B cell (primary cell): ENCODE results near the gene FCSK. TPM values are rescaled to one million over a fixed set of nuclear protein-coding genes. Genes with fewer than 3 reads are reported as not detected.

Experiments used
- ATAC-seq: fragments of 200-7000 bp; cut with Tn5 transposase; one replicate; pipeline ENCODE4 v1.10.0; 2021; ENCODE audit warnings: low read depth, mild to moderate bottlenecking, moderate number of reproducible peaks, moderate library complexity
- CTCF ChIA-PET: fragments of 350-600 bp; sonication (Branson Sonifier 250); formaldehyde crosslinking; loops from one replicate; lab custom pipeline; 2021; ENCODE audit warnings: antibody characterized with exemption, inconsistent platforms; lab: Charles Lee
- POLR2A ChIA-PET: fragments of 350-600 bp; sonication (Branson Sonifier 250); formaldehyde crosslinking; loops from one replicate; lab custom pipeline; 2021; ENCODE audit warnings: antibody characterized with exemption; lab: Charles Lee
- DNase-seq: peaks from one replicate; pipeline ENCODE4 v3.0.0; 2013
- H2AFZ ChIP-seq: 2 replicates; pipeline ENCODE4 v1.6.1; 2012; ENCODE audit warnings: mild to moderate bottlenecking, low read depth, low read length; ENCODE audit not compliant: insufficient read depth, poor library complexity, severe bottlenecking
- H3K27ac ChIP-seq, 2 donors: 1 replicate in 1 of 2; 2 replicates in 1 of 2; pipeline ENCODE4 v1.5.1; 2012 to 2013; ENCODE audit warnings: low read length in 2 of 2, mild to moderate bottlenecking in 2 of 2, moderate library complexity in 1 of 2
- H3K27me3 ChIP-seq, 4 experiments: fragments of 200-600 bp in 1 of 4; sonication (generic) in 1 of 4; replicated peaks in 1 of 4; 1 replicate in 2 of 4; 2 replicates in 2 of 4; pipeline versions ENCODE4 v1.6.1 to v1.7.0; 2013 to 2016; ENCODE audit warnings: low read length in 3 of 4, mild to moderate bottlenecking in 2 of 4, mixed read lengths in 1 of 4, moderate library complexity in 1 of 4; ENCODE audit not compliant: insufficient read depth in 4 of 4, control insufficient read depth in 3 of 4; ENCODE audit errors: control extremely low read depth in 1 of 4
- H3K36me3 ChIP-seq, 2 experiments: replicated peaks in 1 of 2; 1 replicate in 1 of 2; 2 replicates in 1 of 2; pipeline versions ENCODE4 v1.6.1 to v1.7.1; 2013; ENCODE audit warnings: low read length in 1 of 2; ENCODE audit not compliant: insufficient read depth in 2 of 2, control insufficient read depth in 1 of 2; ENCODE audit errors: control extremely low read depth in 1 of 2, extremely low read depth in 1 of 2
- H3K4me1 ChIP-seq, 2 donors: fragments of 200-600 bp in 1 of 2; sonication (generic) in 1 of 2; 1 replicate in 1 of 2; 2 replicates in 1 of 2; pipeline versions ENCODE4 v1.5.1 to v1.6.1; 2013 to 2017; ENCODE audit warnings: low read length in 2 of 2; ENCODE audit not compliant: control insufficient read depth in 2 of 2, insufficient read depth in 2 of 2
- H3K4me2 ChIP-seq: replicated peaks from 2 replicates; pipeline ENCODE3; 2012; ENCODE audit warnings: mild to moderate bottlenecking, low read depth, low read length; ENCODE audit not compliant: poor library complexity, severe bottlenecking
- H3K4me3 ChIP-seq, 5 experiments: fragments of 200-600 bp in 1 of 5; sonication (generic) in 1 of 5; 1 replicate in 3 of 5; 2 replicates in 2 of 5; pipeline versions ENCODE4 v1.5.1 to v1.7.0; 2011 to 2016; ENCODE audit warnings: low read length in 4 of 5, mild to moderate bottlenecking in 4 of 5, low read depth in 2 of 5, control low read depth in 1 of 5, moderate library complexity in 1 of 5; ENCODE audit not compliant: insufficient read depth in 1 of 5; ENCODE audit errors: control extremely low read depth in 1 of 5, extremely low read depth in 1 of 5
- H3K79me2 ChIP-seq: fragments of 200-600 bp; sonication (generic); one replicate; pipeline ENCODE4 v1.6.0; 2016; ENCODE audit warnings: low read length; ENCODE audit not compliant: control insufficient read depth, insufficient read depth
- H3K9ac ChIP-seq: fragments of 200-600 bp; sonication (generic); 2 replicates; pipeline ENCODE4 v1.6.1; 2017; ENCODE audit warnings: mild to moderate bottlenecking, low read length, moderate library complexity
- H3K9me3 ChIP-seq, 3 donors: one replicate each; pipeline versions ENCODE4 v1.6.1 to v1.7.1; 2013; ENCODE audit warnings: low read length in 2 of 3; ENCODE audit not compliant: control insufficient read depth in 2 of 3, insufficient read depth in 1 of 3; ENCODE audit errors: control extremely low read depth in 1 of 3
- H4K20me1 ChIP-seq: 2 replicates; pipeline ENCODE4 v1.6.0; 2012; ENCODE audit warnings: mild to moderate bottlenecking, low read length; ENCODE audit not compliant: insufficient read depth, control insufficient read depth, poor library complexity, severe bottlenecking
- H3K27ac Mint-ChIP-seq: one replicate; pipeline ENCODE4 v1.8.0; 2021; ENCODE audit warnings: mixed read lengths
- H3K27me3 Mint-ChIP-seq: one replicate; pipeline ENCODE4 v1.8.0; 2021; ENCODE audit warnings: mixed read lengths
- H3K4me1 Mint-ChIP-seq: one replicate; pipeline ENCODE4 v1.8.0; 2021; ENCODE audit warnings: mixed read lengths
- H3K4me3 Mint-ChIP-seq: one replicate; pipeline ENCODE4 v1.8.0; 2021; ENCODE audit warnings: mixed read lengths
- H3K9me3 Mint-ChIP-seq: one replicate; pipeline ENCODE4 v1.8.0; 2022; ENCODE audit warnings: mixed read lengths; ENCODE audit not compliant: insufficient read depth
- CTCF ChIP-seq: fragments of 200-600 bp; IDR thresholded peaks from one replicate; pipeline ENCODE4 v1.8.0; 2022; ENCODE audit warnings: antibody characterized with exemption, mild to moderate bottlenecking
- EZH2 ChIP-seq: IDR thresholded peaks from 2 replicates; pipeline ENCODE4 v1.6.1; 2012; ENCODE audit warnings: borderline replicate concordance, low read depth, mild to moderate bottlenecking, moderate library complexity, low read length; ENCODE audit not compliant: insufficient read depth, poor library complexity, severe bottlenecking
- WGBS: methylation state at CpG from one replicate; pipeline ENCODE4 v1.1.5; 2013; ENCODE audit warnings: missing lambda C conversion rate; ENCODE audit not compliant: insufficient coverage; 5-methylcytosine and 5-hydroxymethylcytosine counted together
- intact Hi-C: fragments of 100-400 bp; cut with micrococcal nuclease; formaldehyde crosslinking; loops from one replicate; pipeline ENCODE4 v1.10.0; 2022
- polyA plus RNA-seq: library from polyadenylated mRNA; depleted of rRNA; stranded (reverse); fragments of >200 nt; gene quantifications from 2 replicates; pipeline ENCODE4 v1.2.3, GENCODE V29; 2012
- total RNA-seq, 2 donors: library from RNA; stranded (reverse); fragments of 120-200 nt in 1 of 2; gene quantifications; 1 replicate in 1 of 2; 2 replicates in 1 of 2; pipeline versions ENCODE4 v1.2.3 to v1.2.4, GENCODE V29; 2013 to 2022

Gene FCSK
- total and polyA plus RNA-seq, 2 donors (not counting 1 experiment from before 2014, with no cell fraction given): 19.4 to 24.8 TPM

- Mint-ChIP-seq H3K27ac (no peak overlapping the region), H3K4me1 (peaks cover 8% of the 10 kb centered on the region), H3K27me3 (no peaks in the 10 kb centered on the region), H3K9me3 (no peaks in the 10 kb centered on the region), H3K4me3 (no peak overlapping the region)
- Histone ChIP-seq H4K20me1 (no peaks in the 10 kb centered on the region), H3K9me3 (no peaks in the 10 kb centered on the region), H3K4me3 (no peak overlapping the region), H2AFZ (no peak overlapping the region), H3K4me1 (peaks cover 12 to 16% of the 10 kb centered on the region in 2 donors), H3K9ac (no peak overlapping the region), H3K79me2 (no peaks in the 10 kb centered on the region), H3K4me2 (no peak overlapping the region), H3K36me3 (no peaks in the 10 kb centered on the region), H3K27me3 (no peaks in the 10 kb centered on the region), H3K27ac (no peak overlapping the region)
- WGBS: 100% methylated on average over 1 of the region's 4 CpGs
- intact Hi-C loops: no loop called here
- POLR2A ChIA-PET: no interaction called here
- ATAC-seq: no peak
- no peak for DNase-seq
- TF ChIP-seq CTCF (no peak), EZH2 (no peak)
- CTCF ChIA-PET: interaction anchor here (0.8 to 1.0 kb wide), 2 partner anchors 50 to 64 kb away, joined by 3 read pairs; no protein-coding TSS in a partner anchor
These were observed 9.9 kb upstream of the FCSK start for GRCh38 chr16:70444249-70445063.

GRCh38 chr16:70448075-70448474, 6.3 kb upstream of the FCSK start:
- Mint-ChIP-seq H3K27me3 (peaks cover 5% of the 10 kb centered on the region), H3K27ac (no peak overlapping the region), H3K9me3 (no peaks in the 10 kb centered on the region), H3K4me1 (peaks cover 10% of the 10 kb centered on the region), H3K4me3 (no peak overlapping the region)
- no peaks in the 10 kb centered on the region for H4K20me1 ChIP-seq
- WGBS: 96% methylated on average over 5 of the region's 6 CpGs
- H3K36me3 ChIP-seq: no peaks in the 10 kb centered on the region
- ATAC-seq (no peak), DNase-seq (no peak)
- H3K4me3 ChIP-seq: no peak overlapping the region
- TF ChIP-seq EZH2: no peak
- no peak for TF ChIP-seq CTCF
- no peak overlapping the region for H2AFZ ChIP-seq
- H3K9ac ChIP-seq: no peak overlapping the region
- H3K4me2 ChIP-seq: no peak overlapping the region
- H3K27ac ChIP-seq: no peak overlapping the region
- intact Hi-C loops: no loop called here
- no peaks in the 10 kb centered on the region for H3K9me3 ChIP-seq
- H3K79me2 ChIP-seq: no peaks in the 10 kb centered on the region
- H3K4me1 ChIP-seq: peaks cover 7 to 10% of the 10 kb centered on the region in 2 donors
- ChIA-PET POLR2A (interaction anchor here (0.7 kb wide), 1 partner anchor 10 kb away, joined by 3 read pairs; no protein-coding TSS in a partner anchor), CTCF (no interaction called here)
- H3K27me3 ChIP-seq: no peaks in the 10 kb centered on the region
